GM12872 (cell line): Measurements from ENCODE around the gene PBX2.

Source experiments
- TF ChIP-seq, protein P1 (sequence below): IDR thresholded peaks from 3 replicates; pipeline ENCODE4 v1.5.1; 2011; ENCODE audit warnings: low read depth, mild to moderate bottlenecking, low read length, moderate library complexity; ENCODE audit not compliant: insufficient read depth

PBX2 gene

GRCh38 chr6:32140420-32141046, 49.5 kb downstream of the PBX2 start:
- TF ChIP-seq, protein P1, sequence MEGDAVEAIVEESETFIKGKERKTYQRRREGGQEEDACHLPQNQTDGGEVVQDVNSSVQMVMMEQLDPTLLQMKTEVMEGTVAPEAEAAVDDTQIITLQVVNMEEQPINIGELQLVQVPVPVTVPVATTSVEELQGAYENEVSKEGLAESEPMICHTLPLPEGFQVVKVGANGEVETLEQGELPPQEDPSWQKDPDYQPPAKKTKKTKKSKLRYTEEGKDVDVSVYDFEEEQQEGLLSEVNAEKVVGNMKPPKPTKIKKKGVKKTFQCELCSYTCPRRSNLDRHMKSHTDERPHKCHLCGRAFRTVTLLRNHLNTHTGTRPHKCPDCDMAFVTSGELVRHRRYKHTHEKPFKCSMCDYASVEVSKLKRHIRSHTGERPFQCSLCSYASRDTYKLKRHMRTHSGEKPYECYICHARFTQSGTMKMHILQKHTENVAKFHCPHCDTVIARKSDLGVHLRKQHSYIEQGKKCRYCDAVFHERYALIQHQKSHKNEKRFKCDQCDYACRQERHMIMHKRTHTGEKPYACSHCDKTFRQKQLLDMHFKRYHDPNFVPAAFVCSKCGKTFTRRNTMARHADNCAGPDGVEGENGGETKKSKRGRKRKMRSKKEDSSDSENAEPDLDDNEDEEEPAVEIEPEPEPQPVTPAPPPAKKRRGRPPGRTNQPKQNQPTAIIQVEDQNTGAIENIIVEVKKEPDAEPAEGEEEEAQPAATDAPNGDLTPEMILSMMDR, result no peak

DNA sequence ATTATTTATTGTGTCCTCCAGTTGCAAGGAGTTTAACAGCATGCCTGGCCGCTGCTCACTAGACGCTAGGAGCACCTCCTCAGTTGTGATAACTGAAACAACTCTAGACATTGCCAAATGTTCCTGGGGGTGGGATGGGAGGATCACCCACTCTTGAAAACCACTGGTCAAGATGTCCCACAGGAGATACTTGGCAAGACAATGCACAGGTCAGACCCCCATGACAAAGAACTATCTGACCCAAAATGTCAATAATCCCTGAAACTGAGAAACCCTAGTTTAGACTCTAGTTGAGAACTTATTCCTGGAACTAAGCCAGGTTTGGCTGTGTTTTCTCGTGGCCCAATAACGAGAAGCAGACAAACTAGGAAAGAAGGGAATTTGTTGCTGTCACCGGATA, 50.4 kb downstream of the PBX2 start:
- TF ChIP-seq, protein P1, result no peak

DNA sequence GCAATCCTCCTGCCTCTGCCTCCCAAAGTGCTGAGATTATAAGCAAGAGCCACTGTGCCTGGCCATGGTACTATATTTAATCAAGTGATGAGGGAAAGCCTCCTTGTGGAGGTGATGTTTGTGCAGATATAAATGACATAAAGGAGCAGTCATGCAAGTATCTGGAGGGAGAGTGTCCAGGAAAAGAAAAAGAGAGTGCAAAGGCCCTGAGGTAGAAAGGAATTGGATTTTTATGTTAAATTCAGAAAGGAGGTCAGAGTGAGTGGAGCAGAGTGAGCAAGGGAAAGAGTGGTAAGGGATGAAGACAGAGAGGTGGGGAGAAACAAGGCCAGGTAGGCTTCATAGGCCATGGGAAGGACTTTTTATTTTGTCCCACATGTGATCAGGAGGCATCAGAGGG, 52.5 kb downstream of the PBX2 start:
- TF ChIP-seq, protein P1, result no peak
